ENCODE results near the gene RWDD2A.

The RWDD2A gene

GRCh38 chr6:83199173-83199862, 6.2 kb downstream of the RWDD2A start:
- no peak for DNase-seq

- DNase-seq: no peak
Observed at GRCh38 chr6:83199863-83200225, 6.7 kb downstream of the RWDD2A start.

GRCh38 chr6:83202031-83202430, 8.9 kb downstream of the RWDD2A start:
- DNase-seq: no peak

GRCh38 chr6:83215131-83216047, 22.2 kb downstream of the RWDD2A start:
- no peak for DNase-seq

DNA sequence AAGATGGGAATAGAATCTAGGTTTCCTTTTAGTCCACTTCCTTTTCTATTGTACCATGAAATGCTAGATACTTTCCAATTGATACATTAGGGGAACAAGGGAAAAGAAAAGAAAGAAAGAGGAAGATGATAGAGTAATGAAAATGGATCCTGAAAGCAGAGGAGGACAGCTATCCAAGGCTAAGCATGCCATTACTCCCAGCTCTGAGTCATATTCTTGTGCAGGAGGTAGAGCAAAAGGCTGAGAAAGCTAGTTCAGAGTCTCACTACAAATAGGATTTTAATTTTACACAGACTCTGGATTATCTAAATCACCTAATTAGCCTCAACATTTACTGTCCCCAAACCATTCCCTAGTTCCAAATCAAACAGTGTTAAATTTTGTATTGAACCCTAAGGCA, 23.6 kb downstream of the RWDD2A start:
- DNase-seq: no peak

GRCh38 chr6:83218646-83219045, 25.5 kb downstream of the RWDD2A start:
- no peak for DNase-seq

DNA sequence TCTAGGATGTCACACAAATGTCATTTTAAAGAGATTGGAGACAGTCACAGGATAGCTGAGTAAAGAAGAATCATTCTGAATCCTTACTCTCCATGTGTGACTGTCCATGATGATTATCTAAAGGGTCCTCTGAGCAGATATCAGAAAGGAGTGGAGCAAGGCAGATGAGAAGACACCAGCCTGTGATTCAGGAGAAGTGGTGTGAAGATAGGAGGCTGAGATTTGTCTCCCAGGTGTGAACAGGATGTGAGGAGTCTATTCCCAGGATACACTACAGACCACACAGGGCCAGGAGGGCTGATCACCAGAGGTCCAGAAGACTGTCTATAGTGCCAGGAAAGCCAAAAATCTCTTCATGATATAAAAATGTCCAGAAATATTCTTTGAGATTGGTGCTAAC, 27.0 kb downstream of the RWDD2A start:
- no peak for DNase-seq

- no peak for DNase-seq
Observed at GRCh38 chr6:83221276-83221675, 28.1 kb downstream of the RWDD2A start.

DNA sequence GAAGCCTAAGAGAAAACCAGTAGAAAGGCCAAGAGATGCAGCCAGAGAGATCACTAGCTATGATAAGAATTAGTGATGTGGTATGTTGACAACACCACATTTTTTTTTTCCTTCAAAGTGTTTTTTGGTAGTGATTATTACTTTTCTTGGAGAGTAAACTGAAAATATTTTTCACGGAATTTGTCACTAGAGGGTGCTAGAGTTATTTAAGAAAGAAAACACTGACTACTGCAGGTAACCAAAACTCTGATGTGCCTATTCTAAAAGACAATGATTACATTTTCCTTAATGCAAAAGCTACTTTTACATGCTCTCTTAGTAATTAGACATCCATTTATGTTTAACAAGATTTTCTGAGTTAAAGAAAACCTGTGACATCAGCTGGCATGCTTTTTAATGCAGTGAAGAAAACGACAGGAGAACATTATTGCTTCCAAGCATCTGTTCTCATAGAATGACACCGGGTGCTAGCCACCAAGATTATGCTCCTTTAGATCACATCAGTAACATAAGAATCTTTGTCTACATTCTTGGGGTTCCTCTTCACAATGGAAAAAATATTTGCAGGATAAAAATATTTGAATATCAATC, 28.8 kb downstream of the RWDD2A start:
- no peak for DNase-seq

GRCh38 chr6:83226517-83226916, 33.4 kb downstream of the RWDD2A start:
- DNase-seq: no peak

DNA sequence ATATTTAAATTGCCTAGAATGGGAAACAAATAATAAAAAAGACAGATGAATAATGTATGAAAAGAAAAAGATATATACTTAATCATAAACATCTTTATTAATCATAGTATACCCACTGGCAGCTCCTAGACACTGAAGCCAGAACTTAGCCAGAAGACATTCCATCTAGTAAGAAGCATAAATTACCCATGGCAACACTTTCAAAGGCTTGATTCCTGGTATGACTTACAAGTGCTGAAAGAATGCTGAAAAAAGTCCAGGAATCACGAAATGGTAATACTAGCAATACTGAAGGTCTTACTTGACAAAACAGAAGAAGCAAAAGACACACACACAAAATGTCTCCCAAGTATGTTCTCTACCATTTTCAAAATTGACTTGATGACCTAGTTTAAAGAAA, 38.0 kb downstream of the RWDD2A start:
- DNase-seq: no peak

GRCh38 chr6:83247471-83247870, 54.3 kb downstream of the RWDD2A start:
- DNase-seq: no peak

Data from NCI-H510A (cell line).